ENCODE results near the gene SYNPO2L.
"Not testable (repeated sequence)": the region's sequence is repeated elsewhere in the genome, so short reads cannot be mapped to it uniquely, and the experiment has no call there.

The SYNPO2L gene, protein sequence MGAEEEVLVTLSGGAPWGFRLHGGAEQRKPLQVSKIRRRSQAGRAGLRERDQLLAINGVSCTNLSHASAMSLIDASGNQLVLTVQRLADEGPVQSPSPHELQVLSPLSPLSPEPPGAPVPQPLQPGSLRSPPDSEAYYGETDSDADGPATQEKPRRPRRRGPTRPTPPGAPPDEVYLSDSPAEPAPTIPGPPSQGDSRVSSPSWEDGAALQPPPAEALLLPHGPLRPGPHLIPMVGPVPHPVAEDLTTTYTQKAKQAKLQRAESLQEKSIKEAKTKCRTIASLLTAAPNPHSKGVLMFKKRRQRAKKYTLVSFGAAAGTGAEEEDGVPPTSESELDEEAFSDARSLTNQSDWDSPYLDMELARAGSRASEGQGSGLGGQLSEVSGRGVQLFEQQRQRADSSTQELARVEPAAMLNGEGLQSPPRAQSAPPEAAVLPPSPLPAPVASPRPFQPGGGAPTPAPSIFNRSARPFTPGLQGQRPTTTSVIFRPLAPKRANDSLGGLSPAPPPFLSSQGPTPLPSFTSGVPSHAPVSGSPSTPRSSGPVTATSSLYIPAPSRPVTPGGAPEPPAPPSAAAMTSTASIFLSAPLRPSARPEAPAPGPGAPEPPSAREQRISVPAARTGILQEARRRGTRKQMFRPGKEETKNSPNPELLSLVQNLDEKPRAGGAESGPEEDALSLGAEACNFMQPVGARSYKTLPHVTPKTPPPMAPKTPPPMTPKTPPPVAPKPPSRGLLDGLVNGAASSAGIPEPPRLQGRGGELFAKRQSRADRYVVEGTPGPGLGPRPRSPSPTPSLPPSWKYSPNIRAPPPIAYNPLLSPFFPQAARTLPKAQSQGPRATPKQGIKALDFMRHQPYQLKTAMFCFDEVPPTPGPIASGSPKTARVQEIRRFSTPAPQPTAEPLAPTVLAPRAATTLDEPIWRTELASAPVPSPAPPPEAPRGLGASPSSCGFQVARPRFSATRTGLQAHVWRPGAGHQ

DNA sequence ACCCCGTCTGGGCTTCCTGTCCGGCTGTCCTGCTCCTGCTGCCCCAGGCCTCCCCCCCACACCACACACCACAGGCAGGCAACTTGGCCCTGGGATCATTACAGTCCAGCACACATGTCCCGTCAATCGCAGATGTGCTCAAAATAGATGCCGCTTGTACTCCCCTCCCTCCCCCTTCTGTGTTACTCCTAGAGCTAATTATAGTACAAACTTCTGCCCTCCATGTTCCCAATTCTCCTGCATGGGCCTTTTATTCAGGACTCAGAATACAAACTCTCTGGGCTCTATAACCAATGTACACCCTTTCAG lies at the start of gene SYNPO2L:
SYNPO2L (minus strand) TSS at position 40 of the 309 bp plus-strand sequence. CDS start 107 bp downstream, outside the sequence.
- no peak for DNase-seq (ENCODE audit: low read depth)

- not testable (repeated sequence) for DNase-seq (ENCODE audit: low read depth)
These were observed 48.1 kb upstream of the SYNPO2L start for GRCh38 chr10:73703924-73704323.

- not testable (repeated sequence) for DNase-seq (ENCODE audit: low read depth)
These were observed 43.0 kb upstream of the SYNPO2L start for GRCh38 chr10:73698819-73699218.

DNA sequence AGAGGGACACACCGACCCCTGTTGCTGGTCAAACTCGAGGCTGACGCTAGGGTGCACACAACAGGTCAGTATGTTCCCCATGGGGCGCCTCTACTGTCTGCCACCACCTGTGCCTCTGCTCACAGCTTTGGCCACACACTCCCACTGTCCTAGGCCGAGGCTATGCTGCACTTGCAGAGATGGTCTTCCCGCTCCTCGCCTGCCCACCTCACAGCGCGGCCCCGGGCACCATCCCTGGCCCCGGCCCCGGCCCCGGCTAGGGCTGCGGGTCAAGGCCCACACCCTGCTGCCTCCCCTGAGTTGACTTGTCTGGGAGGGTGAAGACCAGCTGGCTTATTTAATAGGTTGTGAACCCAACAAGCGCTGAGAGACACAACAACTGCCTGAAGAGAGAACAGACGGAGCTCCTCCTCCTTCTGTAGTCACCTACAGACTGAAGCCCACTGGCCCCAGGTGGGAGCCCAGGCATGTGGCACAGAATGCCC lies 41.9 kb upstream of the SYNPO2L start, which contains the start of gene AGAP5:
AGAP5 (minus strand) TSS at position 435 of the 485 bp plus-strand sequence; CDS start at position 81, 354 bp downstream.
- DNase-seq (ENCODE audit: low read depth) = not testable (repeated sequence)

DNA sequence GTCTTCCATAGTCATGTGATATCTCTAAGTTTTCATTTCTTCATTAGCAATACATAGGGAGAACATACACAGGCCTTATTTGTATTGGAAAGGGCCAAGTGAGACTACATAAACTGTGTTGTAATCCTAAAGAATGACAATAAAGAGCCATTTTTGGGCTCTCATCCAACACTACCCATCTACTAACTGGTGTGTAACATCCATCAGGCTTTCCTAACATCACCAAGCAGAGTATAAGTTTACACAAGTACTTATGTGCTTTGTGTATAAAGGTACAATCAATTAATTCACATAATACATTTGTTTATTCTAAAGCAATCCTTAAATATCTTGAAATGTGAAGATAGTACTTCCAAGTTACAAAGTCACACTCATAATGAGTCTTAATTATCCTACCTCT lies 39.5 kb upstream of the SYNPO2L start:
- peak; percentile 0 for DNase-seq (ENCODE audit: low read depth)

DNA sequence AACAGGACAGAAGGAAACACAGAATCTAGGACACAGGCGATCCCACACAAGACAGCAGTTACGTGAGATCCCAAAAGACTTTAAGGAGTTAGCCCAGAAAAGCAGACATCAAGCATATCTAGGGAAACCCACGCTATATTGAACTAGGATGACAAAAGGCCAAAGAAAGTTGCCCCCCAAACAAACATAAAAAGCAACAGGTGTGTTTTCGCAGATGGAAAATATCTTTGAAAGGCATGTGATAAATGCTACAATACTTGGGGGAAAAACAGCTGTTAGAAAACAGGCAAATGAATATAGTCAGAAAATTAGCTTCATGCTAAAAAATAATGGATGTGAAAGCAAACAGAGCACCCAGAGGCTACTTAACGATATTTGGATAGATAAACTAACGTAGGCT lies 34.9 kb upstream of the SYNPO2L start:
- DNase-seq (ENCODE audit: low read depth) = not testable (repeated sequence)

DNA sequence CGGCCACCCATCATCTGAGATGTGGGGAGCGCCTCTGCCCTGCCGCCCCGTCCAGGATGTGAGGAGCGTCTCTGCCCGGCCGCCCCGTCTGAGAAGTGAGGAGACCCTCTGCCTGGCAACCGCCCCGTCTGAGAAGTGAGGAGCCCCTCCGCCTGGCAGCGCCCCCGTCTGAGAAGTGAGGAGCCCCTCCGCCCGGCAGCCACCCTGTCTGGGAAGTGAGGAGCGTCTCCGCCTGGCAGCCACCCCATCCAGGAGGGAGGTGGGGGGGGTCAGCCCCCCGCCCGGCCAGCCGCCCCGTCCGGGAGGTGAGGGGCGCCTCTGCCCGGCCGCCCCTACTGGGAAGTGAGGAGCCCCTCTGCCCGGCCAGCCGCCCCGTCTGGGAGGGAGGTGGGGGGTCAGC lies 33.8 kb upstream of the SYNPO2L start:
- not testable (repeated sequence) for DNase-seq (ENCODE audit: low read depth)

DNA sequence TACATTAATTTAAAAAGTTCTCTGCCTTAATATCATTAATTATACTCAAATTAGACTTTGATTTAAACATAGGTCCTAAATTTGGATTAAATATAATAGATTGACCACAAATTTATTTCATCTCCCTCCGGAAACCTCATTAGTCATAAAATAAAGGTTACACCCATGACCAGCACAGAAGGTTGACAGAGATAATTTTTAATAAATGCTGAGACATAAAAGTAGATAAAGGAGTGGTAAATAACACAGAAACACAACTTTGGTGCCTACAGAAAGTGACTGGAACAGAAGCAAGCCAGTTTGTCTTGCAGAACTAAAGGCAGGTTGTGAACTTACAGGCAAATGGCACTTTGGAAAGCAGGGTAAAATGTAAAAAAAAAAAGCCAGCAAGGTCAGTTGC lies 31.8 kb upstream of the SYNPO2L start:
- not testable (repeated sequence) for DNase-seq (ENCODE audit: low read depth)

DNA sequence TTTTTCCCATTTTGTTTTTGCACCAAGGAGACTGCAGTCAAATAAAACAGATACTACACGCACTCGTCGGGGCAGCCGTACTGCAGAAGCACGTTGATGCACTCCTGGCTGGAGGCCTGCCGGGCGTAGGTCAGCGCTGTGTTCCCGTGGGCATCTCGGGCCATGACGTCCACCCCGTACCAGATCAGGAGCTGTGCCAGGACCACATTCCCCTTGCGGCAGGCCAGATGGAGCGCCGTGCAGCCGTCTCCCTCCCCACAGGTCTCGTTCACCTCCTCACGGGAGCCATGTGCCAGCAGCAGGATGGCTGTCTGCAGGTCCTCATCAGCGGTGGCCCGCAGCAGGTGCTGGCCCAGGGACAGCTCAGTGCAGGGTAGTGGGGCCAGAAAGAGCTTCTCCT lies 18.7 kb upstream of the SYNPO2L start:
- not testable (repeated sequence) for DNase-seq (ENCODE audit: low read depth)

GRCh38 chr10:73668378-73668777 lies 12.5 kb upstream of the SYNPO2L start:
- not testable (repeated sequence) for DNase-seq (ENCODE audit: low read depth)

- DNase-seq (ENCODE audit: low read depth) = peak; percentile 48
These were observed 10.5 kb upstream of the SYNPO2L start for GRCh38 chr10:73666153-73666809.

GRCh38 chr10:73665581-73665980 lies 9.8 kb upstream of the SYNPO2L start:
- DNase-seq (ENCODE audit: low read depth) = not testable (repeated sequence)

DNA sequence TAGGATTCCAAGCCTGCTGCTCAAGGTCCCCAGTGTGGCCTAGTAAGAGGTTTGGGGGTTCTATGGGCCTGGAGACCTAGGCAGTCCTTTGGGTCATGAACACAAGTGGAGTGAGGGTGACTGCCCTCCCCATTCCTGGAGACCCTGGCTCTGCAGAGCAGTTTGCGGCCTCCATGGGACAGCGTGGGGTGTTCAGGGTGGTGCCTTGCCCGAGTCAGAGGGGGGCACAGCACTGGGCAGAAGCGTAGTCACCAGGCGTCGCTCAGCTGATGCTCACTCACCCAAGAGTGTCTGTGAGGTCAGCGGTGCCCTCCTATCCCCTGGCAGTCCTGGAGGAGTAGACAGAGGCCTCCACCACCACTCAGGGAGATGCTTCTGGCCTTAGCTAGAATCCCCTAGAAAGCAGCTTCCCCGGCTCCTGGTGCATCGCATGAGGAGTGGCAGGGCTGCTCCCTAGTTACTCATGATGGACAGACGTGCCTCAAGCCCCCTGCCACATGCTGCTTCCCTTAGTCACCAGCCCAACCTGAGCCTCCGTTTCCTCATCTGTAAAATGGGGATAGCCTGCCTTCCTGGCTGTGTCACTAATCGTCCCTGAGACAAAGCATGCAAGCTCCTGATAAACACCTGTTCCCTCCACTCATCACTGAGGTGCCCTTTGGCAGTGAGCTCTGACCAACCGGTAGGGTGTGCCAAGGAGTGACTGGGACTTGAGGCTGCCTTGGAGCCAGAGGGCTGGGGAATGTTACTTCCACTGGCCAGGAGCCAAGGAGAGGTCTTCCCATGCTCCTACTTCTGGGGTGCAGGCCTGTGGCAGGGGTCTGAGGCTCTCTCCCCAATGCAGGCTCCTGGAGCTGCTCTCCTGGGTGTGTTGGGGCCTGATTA lies 8.6 kb upstream of the SYNPO2L start:
- DNase-seq (ENCODE audit: low read depth) = not testable (repeated sequence)

GRCh38 chr10:73663621-73664020 lies 7.8 kb upstream of the SYNPO2L start:
- DNase-seq (ENCODE audit: low read depth) = not testable (repeated sequence)

DNA sequence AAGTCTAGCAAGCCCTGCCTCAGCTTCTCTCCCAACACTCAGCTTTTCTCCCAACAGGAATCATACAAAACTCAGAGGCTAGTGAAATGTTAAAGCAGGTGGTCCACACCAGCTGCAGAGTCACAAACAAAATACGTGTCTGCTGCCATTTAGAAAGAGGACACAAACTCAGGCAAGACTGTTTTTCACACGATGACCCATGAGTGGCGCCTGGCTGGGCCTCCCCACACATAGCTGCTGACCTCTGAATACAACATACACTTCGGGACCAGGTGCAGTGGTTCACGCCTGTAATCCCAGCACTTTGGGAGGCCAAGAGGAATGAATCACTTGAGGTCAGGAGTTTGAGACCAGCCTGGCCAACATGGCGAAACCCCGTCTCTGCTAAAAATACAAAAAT lies 6.9 kb upstream of the SYNPO2L start:
- not testable (repeated sequence) for DNase-seq (ENCODE audit: low read depth)

DNA sequence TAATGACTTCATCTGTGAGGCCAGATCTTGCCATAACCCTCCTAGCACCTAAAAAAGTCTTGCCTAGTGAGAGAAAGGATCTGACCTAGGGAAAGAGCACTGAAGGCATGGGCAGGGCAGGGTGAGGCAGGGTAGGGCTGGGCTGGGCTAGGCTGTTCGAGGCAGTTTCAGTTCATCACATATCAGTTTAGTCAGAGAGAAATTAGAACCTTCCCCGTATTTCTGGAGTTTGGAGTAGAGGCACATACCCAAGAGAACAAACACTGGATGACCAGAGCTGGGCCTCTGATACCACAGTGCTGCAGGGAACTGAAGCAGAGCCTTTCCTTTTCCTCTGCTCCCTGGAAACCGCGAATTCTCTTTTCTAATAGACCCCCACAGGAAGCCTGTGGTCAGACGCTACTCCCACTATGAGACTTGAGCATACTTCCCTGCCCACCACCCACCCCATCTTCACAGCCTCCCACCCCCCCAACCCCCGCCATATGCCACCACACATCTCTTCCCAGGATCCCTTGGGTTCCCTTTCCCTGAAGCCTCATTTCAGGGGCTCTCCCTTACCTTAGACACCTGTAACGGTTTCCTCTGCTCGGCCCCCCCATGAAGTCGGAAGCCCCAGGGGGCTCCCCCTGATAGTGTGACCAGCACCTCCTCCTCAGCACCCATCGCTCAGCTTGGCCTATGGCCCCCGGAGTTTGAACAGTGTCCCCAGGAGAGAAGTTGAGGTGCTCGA lies 406 bp downstream of the SYNPO2L start:
- no peak for DNase-seq (ENCODE audit: low read depth)

DNA sequence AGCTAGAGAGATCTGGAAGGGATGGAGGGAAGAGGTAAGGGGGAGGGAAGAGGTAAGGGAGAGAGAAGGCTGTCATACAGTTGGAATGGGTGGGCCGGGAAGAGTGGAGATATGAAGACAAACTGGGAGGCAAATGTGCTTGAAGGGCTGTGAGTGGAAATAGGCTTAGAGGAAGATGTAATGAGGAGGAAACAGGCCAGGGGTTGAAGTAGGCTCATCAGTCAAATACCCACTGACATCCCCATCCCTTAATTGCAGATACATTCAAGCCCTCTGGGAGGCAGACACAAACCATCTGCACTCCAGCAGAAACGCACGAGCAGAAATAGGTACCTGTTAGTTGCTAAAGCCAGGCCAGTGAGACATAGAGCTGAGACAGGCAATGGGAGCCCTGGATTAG lies 2.1 kb downstream of the SYNPO2L start:
- DNase-seq (ENCODE audit: low read depth) = no peak

DNA sequence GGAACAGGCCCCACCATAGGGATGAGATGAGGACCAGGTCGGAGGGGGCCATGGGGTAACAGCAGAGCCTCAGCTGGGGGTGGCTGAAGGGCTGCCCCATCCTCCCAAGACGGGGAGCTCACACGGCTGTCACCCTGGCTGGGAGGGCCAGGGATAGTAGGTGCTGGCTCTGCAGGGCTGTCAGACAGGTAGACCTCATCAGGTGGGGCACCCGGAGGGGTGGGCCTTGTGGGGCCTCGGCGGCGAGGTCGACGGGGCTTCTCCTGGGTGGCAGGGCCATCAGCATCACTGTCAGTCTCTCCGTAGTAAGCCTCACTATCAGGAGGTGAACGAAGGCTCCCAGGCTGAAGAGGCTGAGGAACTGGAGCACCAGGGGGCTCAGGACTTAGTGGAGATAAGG lies 2.6 kb downstream of the SYNPO2L start:
- DNase-seq (ENCODE audit: low read depth) = no peak

GRCh38 chr10:73650537-73651331 lies 5.1 kb downstream of the SYNPO2L start:
- DNase-seq (ENCODE audit: low read depth) = peak; percentile 13
